HCT116 (cell line): ENCODE measurements around the gene WDR33. TPM values are rescaled to one million over a fixed set of nuclear protein-coding genes. Genes with fewer than 3 reads are reported as not detected.

Experiments used
- ATAC-seq: fragments of 200-7000 bp; cut with Tn5 transposase; 2 replicates; pipeline ENCODE4 v1.9.1; 2020; ENCODE audit warnings: mild to moderate bottlenecking, moderate library complexity
- BruUV-seq: library from RNA; stranded (reverse); fragments of 400-500 nt; replicated peaks from 2 replicates; lab custom pipeline; 2021; lab: Mats Ljungman, UMichigan
- CTCF ChIA-PET: fragments of 300-600 bp; sonication (Branson Sonifier 250); formaldehyde crosslinking; loops from one replicate; lab custom pipeline; 2021; ENCODE audit warnings: antibody characterized with exemption; lab: Charles Lee
- POLR2A ChIA-PET: fragments of 300-600, 350-600 bp; sonication (Branson Sonifier 250); formaldehyde crosslinking; loops from one replicate; lab custom pipeline; 2021; ENCODE audit warnings: antibody characterized with exemption; lab: Charles Lee
- RAD21 ChIA-PET, 2 experiments: fragments of 300-600 bp; sonication (Branson Sonifier 250); formaldehyde crosslinking; loops; one replicate each; lab custom pipeline; 2023; ENCODE audit warnings: low total read pairs in 2 of 2; ENCODE audit not compliant: uncharacterized antibody in 2 of 2, unreplicated experiment in 2 of 2, low non-redundant PET in 1 of 2; lab: Charles Lee
- DNase-seq: peaks from one replicate; pipeline ENCODE4 v3.0.0-alpha.2; 2010; ENCODE audit warnings: low read depth, low spot score
- H2AFZ ChIP-seq: fragments of 200-600 bp; shearing (Covaris generic), sonication (generic); 2 replicates; pipeline ENCODE4 v1.6.1; 2017; ENCODE audit warnings: low read depth, mixed run types, mixed read lengths, antibody characterized with exemption, low read length; ENCODE audit not compliant: poor library complexity, severe bottlenecking
- H3K27ac ChIP-seq: 2 replicates; pipeline ENCODE4 v1.5.1; 2012; ENCODE audit warnings: low read depth, low read length
- H3K27me3 ChIP-seq: fragments of 200-600 bp; sonication (generic); 2 replicates; pipeline ENCODE4 v1.6.1; 2016; ENCODE audit warnings: mixed run types, low read length, mixed read lengths; ENCODE audit not compliant: insufficient read depth
- H3K36me3 ChIP-seq, 2 experiments: fragments of 200-500 bp in 1 of 2; fragments of 200-600 bp in 1 of 2; sonication (Bioruptor generic) in 1 of 2; sonication (generic) in 1 of 2; 2 replicates each; pipeline versions ENCODE4 v1.5.1 to v1.6.1; 2014 to 2016; ENCODE audit warnings: low read length in 2 of 2, inconsistent platforms in 1 of 2, mixed read lengths in 1 of 2, mixed run types in 1 of 2; ENCODE audit not compliant: insufficient read depth in 2 of 2, control insufficient read depth in 1 of 2
- H3K4me1 ChIP-seq, 2 experiments: fragments of 200-600 bp in 1 of 2; sonication (generic) in 1 of 2; 2 replicates each; pipeline versions ENCODE4 v1.5.1 to v1.6.1; 2012 to 2017; ENCODE audit warnings: low read length in 2 of 2, inconsistent platforms in 1 of 2, mild to moderate bottlenecking in 1 of 2, mixed read lengths in 1 of 2, mixed run types in 1 of 2, moderate library complexity in 1 of 2; ENCODE audit not compliant: insufficient read depth in 2 of 2, control insufficient read depth in 1 of 2
- H3K4me2 ChIP-seq: fragments of 200-600 bp; sonication (generic); 2 replicates; pipeline ENCODE4 v1.6.1; 2017; ENCODE audit warnings: mixed run types, low read length, mixed read lengths
- H3K4me3 ChIP-seq, 2 experiments: fragments of 200-600 bp in 1 of 2; sonication (generic) in 1 of 2; replicated peaks in 1 of 2; 2 replicates each; pipeline ENCODE4 v1.5.1; 2011 to 2016; ENCODE audit warnings: low read length in 2 of 2, control low read depth in 1 of 2, low read depth in 1 of 2, mild to moderate bottlenecking in 1 of 2, mixed read lengths in 1 of 2, mixed run types in 1 of 2
- H3K79me2 ChIP-seq: fragments of 200-600 bp; sonication (generic); 2 replicates; pipeline ENCODE4 v1.6.1; 2017; ENCODE audit warnings: mild to moderate bottlenecking, mixed run types, low read length, moderate library complexity, mixed read lengths; ENCODE audit not compliant: insufficient read depth
- H3K9ac ChIP-seq: fragments of 200-600 bp; sonication (generic); 2 replicates; pipeline ENCODE4 v1.6.1; 2016; ENCODE audit warnings: low read length, mixed read lengths
- H3K9me2 ChIP-seq: fragments of 200-600 bp; sonication (generic), shearing (Covaris generic); 2 replicates; pipeline ENCODE4 v1.6.1; 2017; ENCODE audit warnings: mixed run types, mild to moderate bottlenecking, moderate library complexity; ENCODE audit not compliant: insufficient read depth
- H3K9me3 ChIP-seq, 2 experiments: fragments of 200-500 bp in 1 of 2; fragments of 200-600 bp in 1 of 2; sonication (Bioruptor generic) in 1 of 2; sonication (generic) in 1 of 2; 2 replicates each; pipeline ENCODE4 v1.6.1; 2014 to 2017; ENCODE audit warnings: low read length in 2 of 2, mixed read lengths in 2 of 2, inconsistent platforms in 1 of 2, low read depth in 1 of 2, mild to moderate bottlenecking in 1 of 2, mixed run types in 1 of 2, moderate library complexity in 1 of 2; ENCODE audit not compliant: control insufficient read depth in 1 of 2, insufficient read depth in 1 of 2
- H4K20me1 ChIP-seq: fragments of 200-600 bp; sonication (generic), shearing (Covaris generic); 2 replicates; pipeline ENCODE4 v1.6.1; 2017; ENCODE audit warnings: mixed run types, mild to moderate bottlenecking, moderate library complexity; ENCODE audit not compliant: insufficient read depth
- ATF3 ChIP-seq: IDR thresholded peaks from 2 replicates; pipeline ENCODE4 v1.6.1; 2012
- CBX3 ChIP-seq: IDR thresholded peaks from 2 replicates; pipeline ENCODE4 v1.6.1; 2012; ENCODE audit warnings: low read depth
- CEBPB ChIP-seq: IDR thresholded peaks from 2 replicates; pipeline ENCODE4 v1.6.1; 2012; ENCODE audit warnings: low read depth
- CTCF ChIP-seq, 3 experiments: fragments of 200-600 bp in 1 of 3; sonication (generic) in 1 of 3; IDR thresholded peaks in 2 of 3; conservative IDR thresholded peaks in 1 of 3; 2 replicates each; pipeline ENCODE4 v1.5.1; 2012 to 2017; ENCODE audit warnings: low read depth in 2 of 3, low read length in 2 of 3, antibody characterized with exemption in 1 of 3, borderline replicate concordance in 1 of 3, control low read depth in 1 of 3, mild to moderate bottlenecking in 1 of 3, mixed read lengths in 1 of 3, mixed run types in 1 of 3, moderate library complexity in 1 of 3; ENCODE audit not compliant: insufficient read depth in 1 of 3
- EGR1 ChIP-seq: IDR thresholded peaks from 2 replicates; pipeline ENCODE4 v1.6.1; 2012; ENCODE audit warnings: low read depth
- ELF1 ChIP-seq: IDR thresholded peaks from 2 replicates; pipeline ENCODE4 v1.6.1; 2012; ENCODE audit warnings: low read depth, borderline replicate concordance
- FOSL1 ChIP-seq: IDR thresholded peaks from 2 replicates; pipeline ENCODE4 v1.6.1; 2012; ENCODE audit warnings: low read depth
- JUND ChIP-seq: IDR thresholded peaks from 2 replicates; pipeline ENCODE4 v1.6.1; 2012
- POLR2A ChIP-seq: IDR thresholded peaks from 2 replicates; pipeline ENCODE4 v1.7.0; 2011; ENCODE audit warnings: borderline replicate concordance; ENCODE audit not compliant: insufficient read depth, insufficient read length; ENCODE audit errors: extremely low read depth
- POLR2AphosphoS5 ChIP-seq: IDR thresholded peaks from 2 replicates; pipeline ENCODE4 v1.6.1; 2011; ENCODE audit warnings: mild to moderate bottlenecking, low read depth, low read length, moderate library complexity
- RAD21 ChIP-seq: IDR thresholded peaks from 2 replicates; pipeline ENCODE4 v1.6.1; 2012; ENCODE audit warnings: low read depth, mild to moderate bottlenecking
- SIN3A ChIP-seq: IDR thresholded peaks from 2 replicates; pipeline ENCODE4 v1.6.1; 2012; ENCODE audit warnings: low read depth
- SP1 ChIP-seq: IDR thresholded peaks from 2 replicates; pipeline ENCODE4 v1.6.1; 2012; ENCODE audit warnings: low read depth
- SRF ChIP-seq: IDR thresholded peaks from 2 replicates; pipeline ENCODE4 v1.6.1; 2012; ENCODE audit warnings: low read depth
- TCF7L2 ChIP-seq: IDR thresholded peaks from 2 replicates; pipeline ENCODE4 v1.7.0; 2011; ENCODE audit warnings: borderline replicate concordance, inconsistent platforms; ENCODE audit not compliant: insufficient read depth, insufficient read length; ENCODE audit errors: extremely low read depth
- ZBTB33 ChIP-seq: IDR thresholded peaks from 2 replicates; pipeline ENCODE4 v1.6.1; 2011; ENCODE audit warnings: mild to moderate bottlenecking, low read length, moderate library complexity; ENCODE audit not compliant: insufficient replicate concordance; ENCODE audit errors: extremely low read depth
- ZFX ChIP-seq: fragments of 450-650 bp; IDR thresholded peaks from 2 replicates; pipeline ENCODE4 v1.6.1; 2017
- ZNF274 ChIP-seq: fragments of 200-500 bp; sonication (Bioruptor generic); IDR thresholded peaks from 2 replicates; pipeline ENCODE4 v1.6.1; 2014; ENCODE audit warnings: mild to moderate bottlenecking, low read depth, low read length, inconsistent platforms
- intact Hi-C: fragments of 100-400 bp; cut with micrococcal nuclease; formaldehyde crosslinking; loops from 2 replicates; pipeline ENCODE4 v1.10.0; 2022
- total RNA-seq: library from RNA; stranded (reverse); gene quantifications from one replicate; pipeline ENCODE4 v1.2.1, GENCODE V29; 2021; ENCODE audit not compliant: unreplicated experiment
- TF ChIP-seq, protein P1 (sequence below): IDR thresholded peaks from 2 replicates; pipeline ENCODE4 v1.6.1; 2012
- TF ChIP-seq, protein P2 (sequence below): IDR thresholded peaks from 2 replicates; pipeline ENCODE4 v1.6.1; 2012; ENCODE audit warnings: low read depth

The WDR33 gene
- total RNA-seq, 1 experiment from 2014 or later: 52.5 TPM

DNA sequence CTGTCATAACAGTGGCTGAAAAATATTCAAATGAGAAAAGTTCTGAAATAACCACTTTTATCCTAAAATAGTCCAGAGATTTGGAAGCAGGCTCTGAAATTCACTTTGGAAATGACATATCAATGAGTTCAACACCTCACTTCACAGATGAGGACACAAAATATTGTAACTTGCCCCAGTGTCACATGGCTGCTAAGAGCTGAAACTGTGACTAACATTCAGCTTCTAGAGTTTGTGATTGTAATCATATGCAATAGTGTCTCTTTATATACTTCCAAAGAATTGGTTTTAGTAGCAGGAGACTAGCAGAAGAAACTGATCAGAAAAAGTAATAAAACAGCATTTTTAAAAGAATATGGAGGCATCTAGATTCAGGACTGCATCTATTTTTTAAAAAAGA, 57.6 kb downstream of the WDR33 start:
- Histone ChIP-seq H3K4me1 (0 out of 4 replicates have a peak, but pooled peaks cover 0 to 5% of the 10 kb centered on the region in 2 experiments), H2AFZ (no peak overlapping the region), H3K36me3 (peaks cover 11 to 12% of the 10 kb centered on the region in 2 experiments; a peak in 1 of 4 replicates), H3K27ac (no peak overlapping the region), H4K20me1 (no peaks in the 10 kb centered on the region; the same call in 1 of the 2 replicates), H3K9me2 (no peaks in the 10 kb centered on the region), H3K79me2 (peaks cover 10% of the 10 kb centered on the region), H3K27me3 (no peaks in the 10 kb centered on the region), H3K4me2 (no peak overlapping the region), H3K4me3 (no peak overlapping the region), H3K9me3 (no peaks in the 10 kb centered on the region), H3K9ac (no peak overlapping the region)
- intact Hi-C loops: no loop called here
- BruUV-seq: no TSS peak
- ChIA-PET CTCF (no interaction called here), RAD21 (no interaction called here), POLR2A (no interaction called here)
- no peak for TF ChIP-seq ELF1
- no peak for TF ChIP-seq ZNF274
- TF ChIP-seq, protein P1, sequence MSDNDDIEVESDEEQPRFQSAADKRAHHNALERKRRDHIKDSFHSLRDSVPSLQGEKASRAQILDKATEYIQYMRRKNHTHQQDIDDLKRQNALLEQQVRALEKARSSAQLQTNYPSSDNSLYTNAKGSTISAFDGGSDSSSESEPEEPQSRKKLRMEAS: no peak
- TF ChIP-seq, protein P2, sequence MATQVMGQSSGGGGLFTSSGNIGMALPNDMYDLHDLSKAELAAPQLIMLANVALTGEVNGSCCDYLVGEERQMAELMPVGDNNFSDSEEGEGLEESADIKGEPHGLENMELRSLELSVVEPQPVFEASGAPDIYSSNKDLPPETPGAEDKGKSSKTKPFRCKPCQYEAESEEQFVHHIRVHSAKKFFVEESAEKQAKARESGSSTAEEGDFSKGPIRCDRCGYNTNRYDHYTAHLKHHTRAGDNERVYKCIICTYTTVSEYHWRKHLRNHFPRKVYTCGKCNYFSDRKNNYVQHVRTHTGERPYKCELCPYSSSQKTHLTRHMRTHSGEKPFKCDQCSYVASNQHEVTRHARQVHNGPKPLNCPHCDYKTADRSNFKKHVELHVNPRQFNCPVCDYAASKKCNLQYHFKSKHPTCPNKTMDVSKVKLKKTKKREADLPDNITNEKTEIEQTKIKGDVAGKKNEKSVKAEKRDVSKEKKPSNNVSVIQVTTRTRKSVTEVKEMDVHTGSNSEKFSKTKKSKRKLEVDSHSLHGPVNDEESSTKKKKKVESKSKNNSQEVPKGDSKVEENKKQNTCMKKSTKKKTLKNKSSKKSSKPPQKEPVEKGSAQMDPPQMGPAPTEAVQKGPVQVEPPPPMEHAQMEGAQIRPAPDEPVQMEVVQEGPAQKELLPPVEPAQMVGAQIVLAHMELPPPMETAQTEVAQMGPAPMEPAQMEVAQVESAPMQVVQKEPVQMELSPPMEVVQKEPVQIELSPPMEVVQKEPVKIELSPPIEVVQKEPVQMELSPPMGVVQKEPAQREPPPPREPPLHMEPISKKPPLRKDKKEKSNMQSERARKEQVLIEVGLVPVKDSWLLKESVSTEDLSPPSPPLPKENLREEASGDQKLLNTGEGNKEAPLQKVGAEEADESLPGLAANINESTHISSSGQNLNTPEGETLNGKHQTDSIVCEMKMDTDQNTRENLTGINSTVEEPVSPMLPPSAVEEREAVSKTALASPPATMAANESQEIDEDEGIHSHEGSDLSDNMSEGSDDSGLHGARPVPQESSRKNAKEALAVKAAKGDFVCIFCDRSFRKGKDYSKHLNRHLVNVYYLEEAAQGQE: no peak
- no peak for TF ChIP-seq ZBTB33
- no peak for TF ChIP-seq POLR2AphosphoS5
- TF ChIP-seq CBX3: no peak
- no peak for TF ChIP-seq POLR2A
- TF ChIP-seq SIN3A: no peak
- TF ChIP-seq SRF: no peak
- TF ChIP-seq JUND: no peak
- TF ChIP-seq CEBPB: no peak
- TF ChIP-seq SP1: no peak
- no peak for TF ChIP-seq ZFX
- no peak for TF ChIP-seq TCF7L2
- no peak for TF ChIP-seq FOSL1
- TF ChIP-seq CTCF (IDR thresholded peaks at IDR 0.05 in 2 of 3, conservative IDR thresholded peaks at IDR 0.05 in 1 of 3; ENCODE audit: borderline replicate concordance in 1 of 3, insufficient read depth in 1 of 3, low read depth in 2 of 3, low read length in 2 of 3): no peak
- no peak for TF ChIP-seq ATF3
- no peak for TF ChIP-seq RAD21
- no peak for TF ChIP-seq EGR1
- no peak for DNase-seq
- no peak for ATAC-seq
